Measurements from ENCODE around the gene SLC38A10. TPM values are rescaled to one million over a fixed set of nuclear protein-coding genes. Genes with fewer than 3 reads are reported as not detected.

The SLC38A10 gene
- polyA plus RNA-seq, 3 donors = 40.7 to 115 (median 80.2) TPM

- H3K27ac ChIP-seq (ENCODE audit: low read depth, low read length) = no peak overlapping the region
- 65 to 92% (median 71%) methylated on average over 18 of the region's 18 CpGs for WGBS, 3 donors
Measured at GRCh38 chr17:81270279-81270678, 24.8 kb downstream of the SLC38A10 start.

GRCh38 chr17:81267390-81268067 lies 27.6 kb downstream of the SLC38A10 start:
- H3K27ac ChIP-seq (ENCODE audit: low read depth, low read length) = no peak overlapping the region
- 72 to 90% (median 84%) methylated on average over 6 of the region's 6 CpGs for WGBS, 3 donors

GRCh38 chr17:81265576-81265975 lies 29.5 kb downstream of the SLC38A10 start:
- no peak overlapping the region for H3K27ac ChIP-seq (ENCODE audit: low read depth, low read length)
- 94 to 97% (median 95%) methylated on average over 22 of the region's 22 CpGs for WGBS, 3 donors

GRCh38 chr17:81264640-81265039 lies 30.5 kb downstream of the SLC38A10 start:
- H3K27ac ChIP-seq (ENCODE audit: low read depth, low read length) = no peak overlapping the region
- 92 to 96% (median 94%) methylated on average over 12 of the region's 12 CpGs for WGBS, 3 donors

- no peak overlapping the region for H3K27ac ChIP-seq (ENCODE audit: low read depth, low read length)
- WGBS, 3 donors = 90 to 95% (median 93%) methylated on average over 38 to 40 of the region's 40 CpGs
Measured at GRCh38 chr17:81263371-81264181, 31.5 kb downstream of the SLC38A10 start.

- no peak overlapping the region for H3K27ac ChIP-seq (ENCODE audit: low read depth, low read length)
- WGBS, 3 donors = 90 to 92% (median 91%) methylated on average over 36 of the region's 36 CpGs
Measured at GRCh38 chr17:81261582-81262336, 33.3 kb downstream of the SLC38A10 start.

- whole genome bisulfite sequencing, 3 donors = 87 to 95% (median 92%) methylated on average over 17 to 18 of the region's 18 CpGs
Measured at GRCh38 chr17:81261096-81261495, 34.0 kb downstream of the SLC38A10 start.

GRCh38 chr17:81260641-81261040 lies 34.5 kb downstream of the SLC38A10 start:
- 89 to 94% (median 93%) methylated on average over 19 of the region's 19 CpGs for WGBS, 3 donors
- H3K27ac ChIP-seq (ENCODE audit: low read depth, low read length) = no peak overlapping the region

More at GRCh38 chr17:81261096-81261495, 34.0 kb downstream of the SLC38A10 start:
- no peak overlapping the region for H3K27ac ChIP-seq (ENCODE audit: low read depth, low read length)

GRCh38 chr17:81260171-81260570 lies 34.9 kb downstream of the SLC38A10 start:
- 91 to 95% (median 92%) methylated on average over 13 to 17 of the region's 17 CpGs for WGBS, 3 donors
- H3K27ac ChIP-seq (ENCODE audit: low read depth, low read length) = no peak overlapping the region

GRCh38 chr17:81259058-81259605 lies 36.0 kb downstream of the SLC38A10 start:
- no peak overlapping the region for H3K27ac ChIP-seq (ENCODE audit: low read depth, low read length)
- 91 to 94% (median 92%) methylated on average over 23 of the region's 23 CpGs for WGBS, 3 donors

GRCh38 chr17:81258292-81258691 lies 36.8 kb downstream of the SLC38A10 start:
- WGBS, 3 donors = 88 to 91% (median 89%) methylated on average over 20 of the region's 20 CpGs
- no peak overlapping the region for H3K27ac ChIP-seq (ENCODE audit: low read depth, low read length)

- H3K27ac ChIP-seq (ENCODE audit: low read depth, low read length) = no peak overlapping the region
- 84 to 95% (median 92%) methylated on average over 19 of the region's 19 CpGs for WGBS, 3 donors
Measured at GRCh38 chr17:81257533-81257932, 37.6 kb downstream of the SLC38A10 start.

GRCh38 chr17:81256616-81257015 lies 38.5 kb downstream of the SLC38A10 start:
- H3K27ac ChIP-seq (ENCODE audit: low read depth, low read length) = no peak overlapping the region
- 79 to 83% (median 79%) methylated on average over 12 of the region's 12 CpGs for WGBS, 3 donors

GRCh38 chr17:81254955-81255717 lies 40.0 kb downstream of the SLC38A10 start:
- H3K27ac ChIP-seq (ENCODE audit: low read depth, low read length) = no peak overlapping the region

GRCh38 chr17:81253358-81254131 lies 41.6 kb downstream of the SLC38A10 start:
- 62 to 64% (median 63%) methylated on average over 19 of the region's 19 CpGs for WGBS, 3 donors
- H3K27ac ChIP-seq (ENCODE audit: low read depth, low read length) = no peak overlapping the region

More at GRCh38 chr17:81254955-81255717, 40.0 kb downstream of the SLC38A10 start:
- WGBS, 3 donors = 24 to 27% (median 27%) methylated on average over 35 of the region's 35 CpGs

- WGBS, 3 donors = 74 to 80% (median 79%) methylated on average over 13 to 15 of the region's 15 CpGs
- no peak overlapping the region for H3K27ac ChIP-seq (ENCODE audit: low read depth, low read length)
Measured at GRCh38 chr17:81252987-81253329, 42.1 kb downstream of the SLC38A10 start.

GRCh38 chr17:81252326-81252986 lies 42.7 kb downstream of the SLC38A10 start:
- no peak overlapping the region for H3K27ac ChIP-seq (ENCODE audit: low read depth, low read length)
- WGBS, 3 donors = 85 to 90% (median 89%) methylated on average over 15 of the region's 15 CpGs
